Skeletal muscle satellite cell (primary cell): Measurements from ENCODE around the gene ZNF699.

ENCODE experiments used
- H3K27me3 ChIP-seq: 2 replicates; pipeline ENCODE4 v1.7.0; 2013; ENCODE audit warnings: low read length; ENCODE audit not compliant: control insufficient read depth, insufficient read depth
- H3K36me3 ChIP-seq: 2 replicates; pipeline ENCODE4 v1.7.0; 2013; ENCODE audit warnings: mild to moderate bottlenecking, control low read depth, low read length; ENCODE audit not compliant: insufficient read depth
- H3K4me1 ChIP-seq: 2 replicates; pipeline ENCODE4 v1.7.0; 2013; ENCODE audit warnings: low read length; ENCODE audit not compliant: control insufficient read depth, insufficient read depth
- H3K4me2 ChIP-seq: 2 replicates; pipeline ENCODE4 v1.7.0; 2013; ENCODE audit warnings: mild to moderate bottlenecking, low read length
- H3K4me3 ChIP-seq: 2 replicates; pipeline ENCODE4 v1.7.0; 2013; ENCODE audit warnings: low read length
- H3K9ac ChIP-seq: 2 replicates; pipeline ENCODE4 v1.7.0; 2013; ENCODE audit warnings: mild to moderate bottlenecking, low read depth, low read length, moderate library complexity
- H3K9me3 ChIP-seq: replicated peaks from 2 replicates; pipeline ENCODE4 v1.7.0; 2013; ENCODE audit warnings: mild to moderate bottlenecking, control low read depth, low read length

ZNF699 gene

DNA sequence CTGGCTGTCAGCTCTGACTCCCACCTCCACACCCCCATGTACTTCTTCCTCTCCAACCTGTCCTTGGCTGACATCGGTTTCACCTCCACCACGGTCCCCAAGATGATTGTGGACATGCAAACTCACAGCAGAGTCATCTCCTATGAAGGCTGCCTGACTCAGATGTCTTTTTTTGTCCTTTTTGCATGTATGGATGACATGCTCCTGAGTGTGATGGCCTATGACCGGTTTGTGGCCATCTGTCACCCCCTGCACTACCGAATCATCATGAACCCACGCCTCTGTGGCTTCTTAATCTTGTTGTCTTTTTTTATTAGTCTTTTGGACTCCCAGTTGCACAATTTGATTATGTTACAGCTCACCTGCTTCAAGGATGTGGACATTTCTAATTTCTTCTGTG is 58.4 kb downstream of the ZNF699 start:
- H3K9me3 ChIP-seq = no peaks in the 10 kb centered on the region
- no peaks in the 10 kb centered on the region for H3K4me1 ChIP-seq
- no peak overlapping the region for H3K4me3 ChIP-seq
- no peak overlapping the region for H3K9ac ChIP-seq
- H3K27me3 ChIP-seq = no peaks in the 10 kb centered on the region
- H3K36me3 ChIP-seq = no peaks in the 10 kb centered on the region
- no peak overlapping the region for H3K4me2 ChIP-seq

DNA sequence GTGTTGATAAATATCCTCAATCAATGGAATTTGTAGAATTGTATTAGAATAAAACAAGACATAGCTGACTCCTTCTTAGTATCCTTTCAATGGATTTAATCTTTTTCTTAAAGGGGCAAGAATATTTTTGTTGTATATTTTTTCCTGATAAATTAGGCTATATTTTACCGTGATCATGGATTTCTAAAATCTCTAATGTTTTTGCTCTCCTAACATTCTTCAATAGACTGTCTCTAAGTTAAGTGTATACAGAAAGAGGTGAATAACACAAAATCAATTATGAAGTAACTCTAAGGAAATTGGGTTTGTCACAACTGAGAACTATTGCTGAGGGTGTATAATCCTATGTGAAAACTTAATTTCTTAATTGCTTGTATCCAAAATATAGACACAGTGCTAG is 59.0 kb downstream of the ZNF699 start, which contains the start of gene OR7E24:
Gene OR7E24, plus strand, starts transcription at position 301 of the 400 bp plus-strand sequence. CDS start 114 bp downstream, outside the sequence.
- Histone ChIP-seq H3K4me3 (no peak within 1 kb of the TSS), H3K27me3 (no peaks in the 10 kb centered on the region), H3K36me3 (no peaks in the 10 kb centered on the region), H3K4me1 (no peaks in the 10 kb centered on the region), H3K9me3 (no peaks in the 10 kb centered on the region), H3K4me2 (no peak within 1 kb of the TSS), H3K9ac (no peak within 1 kb of the TSS)
